ENCODE data around the gene WDR48.

DNA sequence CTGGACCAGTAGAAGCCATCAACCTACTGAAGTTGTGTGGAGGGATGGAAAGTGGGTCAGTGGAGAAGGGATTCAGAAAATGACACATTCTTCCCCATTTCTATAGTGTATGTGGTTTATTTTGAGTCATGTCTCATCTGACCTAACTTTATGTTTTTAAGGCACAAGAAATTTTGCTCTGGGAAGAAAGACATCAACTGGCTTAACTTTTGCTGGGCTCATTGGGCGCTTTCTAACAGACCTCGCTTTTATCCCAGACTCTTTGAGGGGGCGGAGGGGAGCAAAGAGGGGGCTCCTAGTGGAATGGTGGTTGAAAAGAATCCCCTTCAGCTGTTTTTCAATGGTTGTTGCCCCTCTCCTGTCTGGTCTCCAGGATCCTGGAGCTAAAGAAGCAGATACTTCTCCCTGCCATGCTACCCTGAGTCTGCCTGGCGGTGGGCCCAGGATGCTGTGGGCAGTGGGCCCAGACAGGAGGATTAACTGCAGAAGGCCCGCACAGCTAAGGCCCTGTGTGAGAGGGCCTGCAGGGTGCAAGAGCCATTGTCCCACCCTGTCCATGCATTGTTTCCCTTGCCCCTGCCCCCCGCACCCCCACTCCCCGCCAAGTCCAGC, 87.1 kb downstream of the WDR48 start:
- TF ChIP-seq, protein P1, sequence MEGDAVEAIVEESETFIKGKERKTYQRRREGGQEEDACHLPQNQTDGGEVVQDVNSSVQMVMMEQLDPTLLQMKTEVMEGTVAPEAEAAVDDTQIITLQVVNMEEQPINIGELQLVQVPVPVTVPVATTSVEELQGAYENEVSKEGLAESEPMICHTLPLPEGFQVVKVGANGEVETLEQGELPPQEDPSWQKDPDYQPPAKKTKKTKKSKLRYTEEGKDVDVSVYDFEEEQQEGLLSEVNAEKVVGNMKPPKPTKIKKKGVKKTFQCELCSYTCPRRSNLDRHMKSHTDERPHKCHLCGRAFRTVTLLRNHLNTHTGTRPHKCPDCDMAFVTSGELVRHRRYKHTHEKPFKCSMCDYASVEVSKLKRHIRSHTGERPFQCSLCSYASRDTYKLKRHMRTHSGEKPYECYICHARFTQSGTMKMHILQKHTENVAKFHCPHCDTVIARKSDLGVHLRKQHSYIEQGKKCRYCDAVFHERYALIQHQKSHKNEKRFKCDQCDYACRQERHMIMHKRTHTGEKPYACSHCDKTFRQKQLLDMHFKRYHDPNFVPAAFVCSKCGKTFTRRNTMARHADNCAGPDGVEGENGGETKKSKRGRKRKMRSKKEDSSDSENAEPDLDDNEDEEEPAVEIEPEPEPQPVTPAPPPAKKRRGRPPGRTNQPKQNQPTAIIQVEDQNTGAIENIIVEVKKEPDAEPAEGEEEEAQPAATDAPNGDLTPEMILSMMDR (IDR thresholded peaks at IDR 0.05) = no peak
- no peak for TF ChIP-seq POLR2A (IDR thresholded peaks at IDR 0.05)

Measured in uterus (tissue), 2 donors.